Astrocyte (in vitro differentiated cells and primary cell): ENCODE data around the gene LEMD1. TPM values are rescaled to one million over a fixed set of nuclear protein-coding genes. Genes with fewer than 3 reads are reported as not detected.
A peak's percentile ranks its signal among the peaks of the same experiment; 100 is the strongest.

Experiments used
- DNase-seq: peaks from one replicate; pipeline ENCODE4 v3.0.0-alpha.2; 2010; ENCODE audit warnings: low read depth
- FAIRE-seq: peaks from 2 replicates; lab custom pipeline; 2011; peaks lifted over from hg19 to GRCh38; lab: Jason Lieb, UNC
- H2AFZ ChIP-seq: 2 replicates; pipeline ENCODE4 v1.6.0; 2012; ENCODE audit warnings: low read depth, low read length, inconsistent platforms
- H3K27ac ChIP-seq: 2 replicates; pipeline ENCODE4 v1.5.1; 2011; ENCODE audit warnings: low read depth, low read length, inconsistent platforms
- H3K27me3 ChIP-seq: 2 replicates; pipeline ENCODE4 v1.6.0; 2011; ENCODE audit warnings: low read length, inconsistent platforms; ENCODE audit not compliant: insufficient read depth
- H3K36me3 ChIP-seq: 2 replicates; pipeline ENCODE4 v1.5.1; 2011; ENCODE audit warnings: low read length, inconsistent platforms; ENCODE audit not compliant: insufficient read depth
- H3K4me1 ChIP-seq: 2 replicates; pipeline ENCODE4 v1.5.1; 2011; ENCODE audit warnings: low read length, inconsistent platforms; ENCODE audit not compliant: insufficient read depth
- H3K4me2 ChIP-seq: 2 replicates; pipeline ENCODE4 v1.6.0; 2012; ENCODE audit warnings: low read length, inconsistent platforms
- H3K4me3 ChIP-seq: 2 replicates; pipeline ENCODE4 v1.5.1; 2011; ENCODE audit warnings: low read depth, mild to moderate bottlenecking, low read length, inconsistent platforms; ENCODE audit not compliant: insufficient read depth
- H3K79me2 ChIP-seq: 2 replicates; pipeline ENCODE4 v1.6.0; 2012; ENCODE audit warnings: mild to moderate bottlenecking, low read length, inconsistent platforms; ENCODE audit not compliant: insufficient read depth
- H3K9ac ChIP-seq: 2 replicates; pipeline ENCODE4 v1.6.0; 2012; ENCODE audit warnings: mild to moderate bottlenecking, low read length, inconsistent platforms
- H3K9me3 ChIP-seq: 2 replicates; pipeline ENCODE4 v1.5.1; 2012; ENCODE audit warnings: low read depth, mild to moderate bottlenecking, low read length, inconsistent platforms; ENCODE audit not compliant: insufficient read depth
- H4K20me1 ChIP-seq: 2 replicates; pipeline ENCODE4 v1.6.0; 2012; ENCODE audit warnings: low read length, inconsistent platforms; ENCODE audit not compliant: insufficient read depth
- H3K27ac Mint-ChIP-seq: one replicate; pipeline ENCODE4 v1.8.0; 2021; ENCODE audit warnings: mild to moderate bottlenecking, mixed read lengths; ENCODE audit not compliant: unreplicated experiment
- H3K27me3 Mint-ChIP-seq: one replicate; pipeline ENCODE4 v1.8.0; 2021; ENCODE audit warnings: low read depth, mixed read lengths; ENCODE audit not compliant: unreplicated experiment
- H3K36me3 Mint-ChIP-seq: one replicate; pipeline ENCODE4 v1.8.0; 2021; ENCODE audit warnings: low read depth, mixed read lengths; ENCODE audit not compliant: unreplicated experiment
- H3K4me1 Mint-ChIP-seq: one replicate; pipeline ENCODE4 v1.8.0; 2021; ENCODE audit warnings: low read depth, mixed read lengths; ENCODE audit not compliant: unreplicated experiment
- H3K4me3 Mint-ChIP-seq: one replicate; pipeline ENCODE4 v1.8.0; 2021; ENCODE audit warnings: mild to moderate bottlenecking, moderate library complexity, mixed read lengths; ENCODE audit not compliant: unreplicated experiment
- H3K9me3 Mint-ChIP-seq: one replicate; pipeline ENCODE4 v1.8.0; 2021; ENCODE audit warnings: mild to moderate bottlenecking, mixed read lengths; ENCODE audit not compliant: unreplicated experiment
- EZH2 ChIP-seq: IDR thresholded peaks from 2 replicates; pipeline ENCODE4 v1.6.1; 2012; ENCODE audit warnings: mild to moderate bottlenecking, low read length, inconsistent platforms; ENCODE audit not compliant: insufficient read depth
- total RNA-seq: library from RNA; stranded (reverse); gene quantifications from 2 replicates; pipeline ENCODE4 v1.2.1, GENCODE V29; 2021
- TF ChIP-seq, protein P1 (sequence below): IDR thresholded peaks from 2 replicates; pipeline ENCODE4 v1.5.1; 2011; ENCODE audit warnings: low read depth, mild to moderate bottlenecking, inconsistent platforms, low read length, moderate library complexity; ENCODE audit not compliant: insufficient read depth

The LEMD1 gene
- total RNA-seq, 1 donor from 2014 or later: 3.1 TPM

DNA sequence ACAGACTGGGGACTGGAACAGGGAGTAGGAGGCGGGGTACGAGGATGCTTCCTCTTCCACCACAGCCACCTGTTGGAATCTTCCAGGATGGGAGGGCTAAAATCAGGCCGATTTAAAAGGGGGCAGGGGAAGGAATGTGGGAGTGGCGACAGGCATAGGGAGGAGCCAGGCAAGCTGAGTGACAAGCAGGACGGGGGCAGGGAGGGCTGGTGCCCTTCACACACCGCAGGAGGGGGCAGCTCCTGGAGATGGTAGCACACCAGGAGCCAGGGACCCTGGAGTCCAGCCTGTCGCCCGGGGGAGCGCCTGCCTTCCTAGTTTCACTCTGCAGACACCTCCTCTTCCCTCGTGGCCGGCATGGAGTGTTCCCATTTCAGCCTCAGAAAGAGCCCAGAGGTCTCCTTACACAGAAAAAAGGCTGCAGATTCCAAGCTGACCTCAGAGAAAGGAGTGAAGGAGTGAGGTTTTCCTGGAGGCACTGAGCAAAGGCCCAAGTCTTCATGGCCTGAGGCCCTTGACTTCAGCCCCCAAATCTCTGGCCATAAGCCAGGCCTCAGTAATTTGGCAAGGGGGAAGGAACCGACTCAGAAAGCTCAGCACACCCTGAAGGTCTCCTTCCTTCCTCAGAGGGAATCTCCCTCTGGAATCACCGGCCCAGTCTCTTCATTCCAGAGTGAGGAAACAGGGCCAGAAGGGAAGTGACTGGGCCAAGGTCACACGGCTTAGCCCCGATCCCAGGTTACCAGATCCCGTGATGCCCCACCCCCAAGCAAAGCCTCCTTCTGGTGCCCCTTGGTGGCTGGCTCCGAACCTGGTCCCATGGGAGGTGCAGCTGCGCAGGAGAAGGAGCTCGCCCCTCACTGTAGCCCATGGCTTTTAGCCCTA, 25.8 kb upstream of the LEMD1 start:
- H3K27ac ChIP-seq: no peak overlapping the region
- no peak overlapping the region for H3K9ac ChIP-seq
- no peaks in the 10 kb centered on the region for H3K9me3 ChIP-seq
- H3K4me3 ChIP-seq: no peak overlapping the region
- peaks cover 8% of the 10 kb centered on the region for H3K27me3 Mint-ChIP-seq
- no peaks in the 10 kb centered on the region for H4K20me1 ChIP-seq
- H3K4me2 ChIP-seq: peak overlapping the region; percentile 84
- H3K27me3 ChIP-seq: peaks cover 9% of the 10 kb centered on the region
- H3K27ac Mint-ChIP-seq: peak overlapping the region; percentile 86
- peaks cover 57% of the 10 kb centered on the region for H3K4me1 Mint-ChIP-seq
- peaks cover 37% of the 10 kb centered on the region for H3K4me1 ChIP-seq
- H3K4me3 Mint-ChIP-seq: peak overlapping the region; percentile 93
- no peak for FAIRE-seq
- peak; percentile 10 for DNase-seq
- H3K9me3 Mint-ChIP-seq: no peaks in the 10 kb centered on the region
- H3K36me3 Mint-ChIP-seq: peaks cover 1% of the 10 kb centered on the region
- peaks cover 19% of the 10 kb centered on the region for H3K79me2 ChIP-seq
- no peak for TF ChIP-seq EZH2
- TF ChIP-seq, protein P1, sequence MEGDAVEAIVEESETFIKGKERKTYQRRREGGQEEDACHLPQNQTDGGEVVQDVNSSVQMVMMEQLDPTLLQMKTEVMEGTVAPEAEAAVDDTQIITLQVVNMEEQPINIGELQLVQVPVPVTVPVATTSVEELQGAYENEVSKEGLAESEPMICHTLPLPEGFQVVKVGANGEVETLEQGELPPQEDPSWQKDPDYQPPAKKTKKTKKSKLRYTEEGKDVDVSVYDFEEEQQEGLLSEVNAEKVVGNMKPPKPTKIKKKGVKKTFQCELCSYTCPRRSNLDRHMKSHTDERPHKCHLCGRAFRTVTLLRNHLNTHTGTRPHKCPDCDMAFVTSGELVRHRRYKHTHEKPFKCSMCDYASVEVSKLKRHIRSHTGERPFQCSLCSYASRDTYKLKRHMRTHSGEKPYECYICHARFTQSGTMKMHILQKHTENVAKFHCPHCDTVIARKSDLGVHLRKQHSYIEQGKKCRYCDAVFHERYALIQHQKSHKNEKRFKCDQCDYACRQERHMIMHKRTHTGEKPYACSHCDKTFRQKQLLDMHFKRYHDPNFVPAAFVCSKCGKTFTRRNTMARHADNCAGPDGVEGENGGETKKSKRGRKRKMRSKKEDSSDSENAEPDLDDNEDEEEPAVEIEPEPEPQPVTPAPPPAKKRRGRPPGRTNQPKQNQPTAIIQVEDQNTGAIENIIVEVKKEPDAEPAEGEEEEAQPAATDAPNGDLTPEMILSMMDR: no peak
- no peak overlapping the region for H2AFZ ChIP-seq
- H3K36me3 ChIP-seq: no peaks in the 10 kb centered on the region

DNA sequence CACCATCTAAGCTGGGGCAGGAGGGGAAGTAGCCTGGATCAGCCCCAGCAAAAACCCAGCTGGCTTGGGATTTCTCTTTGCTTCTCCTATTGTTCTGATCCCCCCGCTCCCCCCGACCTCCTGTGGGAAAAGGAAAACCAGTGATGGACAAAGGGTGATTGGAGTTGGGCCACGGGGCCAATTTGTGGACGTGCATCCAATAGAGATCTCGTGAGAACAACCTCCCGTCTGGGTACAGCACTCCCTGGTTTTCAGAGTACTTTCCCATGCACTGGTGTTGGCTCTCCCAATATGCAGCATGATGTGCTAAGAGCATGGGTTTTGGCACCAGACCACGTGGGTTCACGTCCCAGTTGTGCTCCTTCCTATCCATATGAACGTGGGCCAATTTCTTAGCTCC, 25.0 kb upstream of the LEMD1 start:
- Mint-ChIP-seq H3K36me3 (peaks cover 1% of the 10 kb centered on the region), H3K9me3 (no peaks in the 10 kb centered on the region), H3K4me3 (peak overlapping the region; percentile 93), H3K4me1 (peaks cover 62% of the 10 kb centered on the region), H3K27ac (peak overlapping the region; percentile 86), H3K27me3 (peaks cover 6% of the 10 kb centered on the region)
- Histone ChIP-seq H2AFZ (no peak overlapping the region), H4K20me1 (peaks cover 6% of the 10 kb centered on the region), H3K79me2 (peaks cover 19% of the 10 kb centered on the region), H3K4me2 (peak overlapping the region; percentile 84), H3K27me3 (peaks cover under 1% of the 10 kb centered on the region), H3K4me3 (no peak overlapping the region), H3K9me3 (no peaks in the 10 kb centered on the region), H3K4me1 (peaks cover 37% of the 10 kb centered on the region), H3K36me3 (no peaks in the 10 kb centered on the region), H3K9ac (no peak overlapping the region), H3K27ac (no peak overlapping the region)
- no peak for TF ChIP-seq EZH2
- no peak for DNase-seq
- FAIRE-seq: no peak

GRCh38 chr1:205445646-205445935, 23.7 kb upstream of the LEMD1 start:
- peaks cover 1% of the 10 kb centered on the region for H3K36me3 Mint-ChIP-seq
- peaks cover 19% of the 10 kb centered on the region for H3K79me2 ChIP-seq
- H3K9me3 Mint-ChIP-seq: no peaks in the 10 kb centered on the region
- H2AFZ ChIP-seq: no peak overlapping the region
- no peaks in the 10 kb centered on the region for H3K27me3 ChIP-seq
- H3K36me3 ChIP-seq: no peaks in the 10 kb centered on the region
- no peak overlapping the region for H3K27ac Mint-ChIP-seq
- DNase-seq (no peak), FAIRE-seq (no peak)
- H3K27me3 Mint-ChIP-seq: no peaks in the 10 kb centered on the region
- H3K9ac ChIP-seq: no peak overlapping the region
- H3K4me3 ChIP-seq: no peak overlapping the region
- peaks cover 6% of the 10 kb centered on the region for H4K20me1 ChIP-seq
- peaks cover 47% of the 10 kb centered on the region for H3K4me1 ChIP-seq
- H3K4me3 Mint-ChIP-seq: no peak overlapping the region
- H3K4me2 ChIP-seq: peak overlapping the region; percentile 67
- no peak for TF ChIP-seq EZH2
- TF ChIP-seq, protein P1: no peak
- H3K27ac ChIP-seq: no peak overlapping the region
- H3K9me3 ChIP-seq: no peaks in the 10 kb centered on the region
- peaks cover 63% of the 10 kb centered on the region for H3K4me1 Mint-ChIP-seq
